H9 (cell line): ENCODE measurements around the gene TMEM204. TPM values are rescaled to one million over a fixed set of nuclear protein-coding genes. Genes with fewer than 3 reads are reported as not detected.

ENCODE experiments used
- DNase-seq: peaks from one replicate; pipeline ENCODE4 v3.0.0-alpha.2; 2017
- H2AFZ ChIP-seq: one replicate; pipeline ENCODE4 v1.6.1; 2013; ENCODE audit warnings: mild to moderate bottlenecking, low read length, control low read depth, moderate library complexity
- H2AK5ac ChIP-seq: 2 replicates; pipeline ENCODE4 v1.6.1; 2013; ENCODE audit warnings: low read length, control low read depth, mixed read lengths; ENCODE audit not compliant: insufficient read length
- H2BK120ac ChIP-seq: one replicate; pipeline ENCODE4 v1.6.1; 2013; ENCODE audit warnings: low read depth, mild to moderate bottlenecking, low read length, control low read depth, inconsistent platforms; ENCODE audit not compliant: poor library complexity, severe bottlenecking
- H2BK12ac ChIP-seq: 2 replicates; pipeline ENCODE4 v1.6.1; 2013; ENCODE audit warnings: low read length, control low read depth, mixed read lengths, low read depth; ENCODE audit not compliant: insufficient read length
- H2BK15ac ChIP-seq: 2 replicates; pipeline ENCODE4 v1.6.1; 2013; ENCODE audit warnings: low read depth, low read length, control low read depth
- H2BK20ac ChIP-seq: one replicate; pipeline ENCODE4 v1.6.1; 2013; ENCODE audit warnings: low read depth, mild to moderate bottlenecking, low read length, control low read depth, inconsistent platforms; ENCODE audit not compliant: poor library complexity, severe bottlenecking
- H2BK5ac ChIP-seq: 2 replicates; pipeline ENCODE4 v1.6.1; 2013; ENCODE audit warnings: low read length, control low read depth, mixed read lengths; ENCODE audit not compliant: insufficient read length
- H3K14ac ChIP-seq: 2 replicates; pipeline ENCODE4 v1.6.1; 2013; ENCODE audit warnings: low read length, control low read depth; ENCODE audit not compliant: insufficient read depth
- H3K18ac ChIP-seq: 2 replicates; pipeline ENCODE4 v1.6.1; 2013; ENCODE audit warnings: low read depth, mild to moderate bottlenecking, mixed read lengths, low read length, control low read depth; ENCODE audit not compliant: insufficient read length
- H3K23ac ChIP-seq: 2 replicates; pipeline ENCODE4 v1.6.1; 2013; ENCODE audit warnings: low read length, control low read depth, mixed read lengths, low read depth; ENCODE audit not compliant: insufficient read length
- H3K23me2 ChIP-seq: 2 replicates; pipeline ENCODE4 v1.6.1; 2013; ENCODE audit warnings: low read depth, mild to moderate bottlenecking, mixed read lengths, low read length, control low read depth; ENCODE audit not compliant: insufficient read length, poor library complexity, severe bottlenecking
- H3K27ac ChIP-seq: 2 replicates; pipeline ENCODE4 v1.5.1; 2013; ENCODE audit warnings: low read length, control low read depth, mixed read lengths, low read depth; ENCODE audit not compliant: insufficient read length
- H3K27me3 ChIP-seq: 2 replicates; pipeline ENCODE4 v1.6.1; 2013; ENCODE audit warnings: low read length, control low read depth, inconsistent platforms; ENCODE audit not compliant: insufficient read depth
- H3K4ac ChIP-seq: 2 replicates; pipeline ENCODE4 v1.6.1; 2013; ENCODE audit warnings: low read depth, mild to moderate bottlenecking, control low read depth, inconsistent platforms, low read length, moderate library complexity
- H3K4me1 ChIP-seq: 2 replicates; pipeline ENCODE4 v1.6.1; 2013; ENCODE audit warnings: low read length, control low read depth, inconsistent platforms; ENCODE audit not compliant: insufficient read depth
- H3K4me2 ChIP-seq: 2 replicates; pipeline ENCODE4 v1.6.1; 2013; ENCODE audit warnings: low read length, control low read depth, mixed read lengths; ENCODE audit not compliant: insufficient read length, insufficient read depth
- H3K56ac ChIP-seq: 2 replicates; pipeline ENCODE4 v1.6.1; 2013; ENCODE audit warnings: low read depth, mild to moderate bottlenecking, mixed read lengths, low read length, control low read depth; ENCODE audit not compliant: insufficient read length
- H3K79me1 ChIP-seq: 2 replicates; pipeline ENCODE4 v1.6.1; 2013; ENCODE audit warnings: low read depth, mild to moderate bottlenecking, moderate library complexity, low read length, control low read depth, inconsistent platforms; ENCODE audit not compliant: insufficient read depth, poor library complexity, severe bottlenecking
- H3K79me2 ChIP-seq: 2 replicates; pipeline ENCODE4 v1.6.1; 2013; ENCODE audit warnings: low read length, control low read depth, inconsistent platforms; ENCODE audit not compliant: insufficient read depth
- H3K9ac ChIP-seq: 2 replicates; pipeline ENCODE4 v1.6.1; 2013; ENCODE audit warnings: low read length, control low read depth, mixed read lengths; ENCODE audit not compliant: insufficient read length; ENCODE audit errors: extremely low read depth
- H3K9me3 ChIP-seq: one replicate; pipeline ENCODE4 v1.6.1; 2013; ENCODE audit warnings: low read depth, low read length, inconsistent platforms; ENCODE audit not compliant: control insufficient read depth
- H3T11ph ChIP-seq: one replicate; pipeline ENCODE4 v1.6.1; 2013; ENCODE audit warnings: mild to moderate bottlenecking, low read length, control low read depth, inconsistent platforms
- H4K20me1 ChIP-seq: one replicate; pipeline ENCODE4 v1.6.1; 2013; ENCODE audit not compliant: control insufficient read depth, insufficient read length, insufficient read depth
- H4K5ac ChIP-seq: 2 replicates; pipeline ENCODE4 v1.6.1; 2013; ENCODE audit warnings: low read depth, mild to moderate bottlenecking, mixed read lengths, low read length, control low read depth; ENCODE audit not compliant: insufficient read length
- H4K8ac ChIP-seq: replicated peaks from 2 replicates; pipeline ENCODE4 v1.6.1; 2013; ENCODE audit warnings: low read length, control low read depth, mixed read lengths, low read depth; ENCODE audit not compliant: insufficient read length
- H4K91ac ChIP-seq: 2 replicates; pipeline ENCODE4 v1.6.1; 2013; ENCODE audit warnings: low read depth, mild to moderate bottlenecking, moderate library complexity, mixed read lengths, low read length, control low read depth; ENCODE audit not compliant: insufficient read length
- H3K27ac Mint-ChIP-seq, 3 experiments: 2 replicates in 2 of 3; 3 replicates in 1 of 3; pipeline ENCODE4 v1.8.0; 2020 to 2021; ENCODE audit warnings: mixed read lengths in 3 of 3, mild to moderate bottlenecking in 1 of 3, moderate library complexity in 1 of 3
- H3K27me3 Mint-ChIP-seq: 2 replicates; pipeline ENCODE4 v1.8.0; 2021; ENCODE audit warnings: low read depth, mild to moderate bottlenecking, moderate library complexity, mixed read lengths
- H3K36me3 Mint-ChIP-seq, 3 experiments: 2 replicates in 2 of 3; 3 replicates in 1 of 3; pipeline ENCODE4 v1.8.0; 2020 to 2021; ENCODE audit warnings: low read depth in 3 of 3, mixed read lengths in 3 of 3; ENCODE audit not compliant: insufficient read depth in 1 of 3
- H3K4me1 Mint-ChIP-seq, 2 experiments: 2 replicates each; pipeline ENCODE4 v1.8.0; 2020; ENCODE audit warnings: mixed read lengths in 2 of 2
- H3K4me3 Mint-ChIP-seq, 2 experiments: 2 replicates in 1 of 2; 3 replicates in 1 of 2; pipeline ENCODE4 v1.8.0; 2020 to 2021; ENCODE audit warnings: mild to moderate bottlenecking in 2 of 2, mixed read lengths in 2 of 2, moderate library complexity in 1 of 2
- H3K9me3 Mint-ChIP-seq, 2 experiments: 2 replicates in 1 of 2; 3 replicates in 1 of 2; pipeline ENCODE4 v1.8.0; 2020; ENCODE audit warnings: mild to moderate bottlenecking in 2 of 2, mixed read lengths in 2 of 2, moderate library complexity in 1 of 2
- WGBS: extraction: QIAGEN DNeasy Blood & Tissue Kit; methylation state at CpG from one replicate; pipeline ENCODE4 v1.1.7; 2013; ENCODE audit warnings: missing lambda C conversion rate, low lambda C conversion rate, mixed read lengths; ENCODE audit not compliant: insufficient read length; ENCODE audit errors: extremely low coverage; 5-methylcytosine and 5-hydroxymethylcytosine counted together
- total RNA-seq: library from RNA; stranded (reverse); gene quantifications from 2 replicates; pipeline ENCODE4 v1.2.1, GENCODE V29; 2021
- TF ChIP-seq, protein P1 (sequence below): fragments of 200-600 bp; sonication (generic); conservative IDR thresholded peaks from 3 replicates; pipeline ENCODE4 v1.8.0; 2021; ENCODE audit warnings: antibody characterized with exemption, mild to moderate bottlenecking

The TMEM204 gene
- total RNA-seq, 1 experiment from 2014 or later = not detected

DNA sequence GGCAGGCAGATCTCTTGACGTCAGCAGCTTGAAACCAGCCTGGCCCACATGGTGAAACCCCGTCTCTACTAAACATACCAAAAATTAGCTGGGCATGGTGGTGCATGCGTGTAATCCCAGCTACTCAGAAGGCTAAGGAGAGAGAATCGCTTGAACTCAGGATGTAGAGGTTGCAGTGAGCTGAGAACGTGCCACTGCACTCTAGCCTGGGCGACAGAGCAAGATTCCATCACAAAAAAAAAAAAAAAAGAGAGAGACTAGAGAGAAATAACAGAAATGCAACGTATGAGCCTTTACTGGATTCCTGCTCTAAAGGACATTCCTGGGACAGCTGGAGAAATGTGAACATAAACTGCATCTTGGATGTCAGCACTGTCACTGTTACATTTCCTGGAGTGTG is 67.6 kb downstream of the TMEM204 start:
- Mint-ChIP-seq H3K36me3 (peaks cover 40 to 59% (median 55%) of the 10 kb centered on the region in 3 experiments), H3K9me3 (peaks cover 15 to 19% of the 10 kb centered on the region in 2 experiments)

More for the DNA sequence above, 67.6 kb downstream of the TMEM204 start:
- Histone ChIP-seq H2BK12ac (no peak overlapping the region), H3T11ph (no peak overlapping the region), H3K79me2 (no peaks in the 10 kb centered on the region), H4K91ac (no peak overlapping the region), H4K20me1 (no peaks in the 10 kb centered on the region), H4K5ac (no peak overlapping the region), H3K4me2 (no peak overlapping the region), H2AK5ac (no peak overlapping the region), H3K4ac (no peak overlapping the region), H3K23ac (no peak overlapping the region), H3K79me1 (no peaks in the 10 kb centered on the region), H3K56ac (no peak overlapping the region), H3K18ac (no peak overlapping the region), H3K23me2 (no peaks in the 10 kb centered on the region), H2AFZ (no peak overlapping the region), H4K8ac (no peak overlapping the region), H3K27me3 (no peaks in the 10 kb centered on the region), H2BK15ac (no peak overlapping the region), H3K27ac (no peak overlapping the region), H3K9me3 (no peaks in the 10 kb centered on the region), H2BK5ac (no peak overlapping the region), H3K4me1 (no peaks in the 10 kb centered on the region), H3K14ac (no peak overlapping the region), H2BK20ac (no peak overlapping the region), H2BK120ac (no peak overlapping the region), H3K9ac (no peak overlapping the region)
- H3K4me3 Mint-ChIP-seq = no peak overlapping the region
- H3K27ac Mint-ChIP-seq = no peak overlapping the region
- no CpG with 5 or more reads among the region's 7 CpGs for WGBS
- H3K27me3 Mint-ChIP-seq = peaks cover 3% of the 10 kb centered on the region; the same call in 1 of the 2 replicates
- DNase-seq = no peak
- TF ChIP-seq, protein P1, sequence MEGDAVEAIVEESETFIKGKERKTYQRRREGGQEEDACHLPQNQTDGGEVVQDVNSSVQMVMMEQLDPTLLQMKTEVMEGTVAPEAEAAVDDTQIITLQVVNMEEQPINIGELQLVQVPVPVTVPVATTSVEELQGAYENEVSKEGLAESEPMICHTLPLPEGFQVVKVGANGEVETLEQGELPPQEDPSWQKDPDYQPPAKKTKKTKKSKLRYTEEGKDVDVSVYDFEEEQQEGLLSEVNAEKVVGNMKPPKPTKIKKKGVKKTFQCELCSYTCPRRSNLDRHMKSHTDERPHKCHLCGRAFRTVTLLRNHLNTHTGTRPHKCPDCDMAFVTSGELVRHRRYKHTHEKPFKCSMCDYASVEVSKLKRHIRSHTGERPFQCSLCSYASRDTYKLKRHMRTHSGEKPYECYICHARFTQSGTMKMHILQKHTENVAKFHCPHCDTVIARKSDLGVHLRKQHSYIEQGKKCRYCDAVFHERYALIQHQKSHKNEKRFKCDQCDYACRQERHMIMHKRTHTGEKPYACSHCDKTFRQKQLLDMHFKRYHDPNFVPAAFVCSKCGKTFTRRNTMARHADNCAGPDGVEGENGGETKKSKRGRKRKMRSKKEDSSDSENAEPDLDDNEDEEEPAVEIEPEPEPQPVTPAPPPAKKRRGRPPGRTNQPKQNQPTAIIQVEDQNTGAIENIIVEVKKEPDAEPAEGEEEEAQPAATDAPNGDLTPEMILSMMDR = no peak
- no peaks in the 10 kb centered on the region for H3K4me1 Mint-ChIP-seq
